MM.1S (cell line): Measurements from ENCODE around the gene ZNF546.

Experiments
- CTCF ChIP-seq: fragments of 300-600 bp; sonication (generic); IDR thresholded peaks from 2 replicates; pipeline ENCODE4 v1.5.1; 2016; ENCODE audit warnings: antibody characterized with exemption, low read length, mixed read lengths
- EZH2 ChIP-seq: fragments of 300-600 bp; sonication (generic); optimal IDR thresholded peaks from 2 replicates; pipeline ENCODE3; 2017; ENCODE audit warnings: low read depth, mild to moderate bottlenecking, antibody characterized with exemption, low read length, mixed read lengths
- EZH2phosphoT487 ChIP-seq: fragments of 300-600 bp; sonication (generic); IDR thresholded peaks from 2 replicates; pipeline ENCODE4 v1.6.1; 2018; ENCODE audit warnings: antibody characterized with exemption, low read length

GRCh38 chr19:40056505-40056904 is 59.6 kb downstream of the ZNF546 start:
- TF ChIP-seq CTCF: no peak
- TF ChIP-seq EZH2phosphoT487: no peak
- TF ChIP-seq EZH2: no peak
